Stimulated activated CD4-positive, alpha-beta T cell treated with anti-CD3 and anti-CD28 coated beads, Interleukin-1b, Interleukin-23, amount 100 ng/mL, for 24 hours (primary cell): ENCODE measurements around the gene SLC25A25.
"Not testable (repeated sequence)": the region's sequence is repeated elsewhere in the genome, so short reads cannot be mapped to it uniquely, and the experiment has no call there.

Experiments
- DNase-seq, 4 experiments: peaks; one replicate each; pipeline ENCODE4 v3.0.0-alpha.2; 2020; ENCODE audit warnings: low read depth in 4 of 4, low spot score in 1 of 4

SLC25A25 gene

GRCh38 chr9:128123451-128124080, 55.5 kb downstream of the SLC25A25 start:
- no peak for DNase-seq

GRCh38 chr9:128124451-128124850, 56.4 kb downstream of the SLC25A25 start:
- no peak for DNase-seq

GRCh38 chr9:128124873-128125579, 57.0 kb downstream of the SLC25A25 start:
- DNase-seq, result no peak

DNA sequence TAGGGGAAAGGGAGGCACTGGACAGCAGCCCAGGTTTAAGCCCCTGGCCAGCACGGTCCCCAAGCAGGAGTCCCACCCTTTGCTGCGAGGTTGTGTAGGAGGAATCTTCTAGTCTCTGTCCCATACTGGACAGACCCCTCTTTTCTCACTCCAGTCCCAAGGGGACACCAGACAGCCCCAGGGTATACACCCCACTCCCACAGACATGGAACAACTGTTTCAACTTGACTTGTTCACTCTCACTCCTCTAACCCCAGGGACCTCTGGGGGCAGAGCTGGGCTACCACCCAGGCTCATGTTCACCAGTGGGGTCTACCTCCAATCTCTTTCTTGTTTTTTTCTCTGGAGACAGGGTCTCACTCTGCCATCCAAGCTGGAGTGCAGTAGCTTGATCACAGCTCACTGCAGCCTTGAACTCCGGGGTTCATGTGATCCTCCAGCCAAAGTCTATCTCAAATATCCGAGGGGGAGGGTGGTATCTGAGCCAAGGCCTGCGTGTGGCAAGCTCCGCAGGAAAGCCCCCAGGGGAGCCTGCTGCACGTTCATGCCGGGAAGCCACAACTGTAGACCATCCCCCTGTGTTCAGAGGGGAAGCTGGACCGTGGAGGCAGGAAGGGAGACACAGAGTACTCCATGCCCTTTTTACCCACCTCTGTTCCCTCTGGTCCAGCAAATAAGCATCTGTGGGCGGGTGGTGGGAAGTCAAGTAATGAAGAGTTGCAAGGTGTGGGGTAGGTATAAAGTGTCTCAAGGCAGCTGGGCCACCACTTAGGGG, 57.7 kb downstream of the SLC25A25 start:
- no peak for DNase-seq

GRCh38 chr9:128127568-128127989, 59.5 kb downstream of the SLC25A25 start, which contains the start of gene PTGES2:
Gene PTGES2, minus strand, starts transcription at chr9:128127729. Its CDS starts 12 bp downstream, at chr9:128127717.
- DNase-seq, result peak; percentile 57 to 75 (median 59)

- peak; percentile 66 to 75 (median 70) for DNase-seq
Measured at GRCh38 chr9:128127990-128128835, 60.2 kb downstream of the SLC25A25 start.

GRCh38 chr9:128128836-128129590, 61.0 kb downstream of the SLC25A25 start:
- DNase-seq, result no peak

DNA sequence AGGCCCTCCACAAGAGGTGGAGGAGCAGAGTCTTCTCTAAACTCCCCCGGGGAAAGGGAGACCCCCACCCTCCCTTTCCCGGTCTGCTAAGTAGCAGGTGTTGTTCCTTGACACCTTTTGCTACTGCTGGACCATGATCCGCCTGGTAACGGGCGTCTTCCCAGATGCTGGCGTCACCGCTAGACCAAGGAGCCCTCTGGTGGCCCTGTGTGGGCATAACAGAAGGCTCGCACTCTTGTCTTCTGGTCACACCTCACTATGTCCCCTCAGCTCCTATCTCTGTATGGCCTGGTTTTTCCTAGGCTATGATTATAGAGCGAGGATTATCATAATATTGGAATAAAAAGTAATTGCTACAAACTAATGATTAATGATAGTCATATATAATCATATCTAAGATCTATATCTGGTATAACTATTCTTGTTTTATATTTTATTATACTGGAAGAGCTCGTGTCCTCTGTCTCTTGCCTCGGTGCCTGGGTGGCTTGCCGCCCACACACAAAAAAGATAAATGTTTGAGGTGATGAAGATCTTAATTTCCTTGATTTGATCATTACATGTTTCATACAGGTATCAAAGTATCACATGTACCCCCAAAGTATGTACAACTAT, 62.1 kb downstream of the SLC25A25 start:
- DNase-seq, result peak in 1 of 4 experiments; percentile 23

GRCh38 chr9:128130651-128131050, 62.6 kb downstream of the SLC25A25 start:
- DNase-seq, result not testable (repeated sequence)

- DNase-seq, result not testable (repeated sequence)
Measured at GRCh38 chr9:128131346-128131745, 63.3 kb downstream of the SLC25A25 start.

- DNase-seq, result not testable (repeated sequence)
Measured at GRCh38 chr9:128132139-128132538, 64.1 kb downstream of the SLC25A25 start.

DNA sequence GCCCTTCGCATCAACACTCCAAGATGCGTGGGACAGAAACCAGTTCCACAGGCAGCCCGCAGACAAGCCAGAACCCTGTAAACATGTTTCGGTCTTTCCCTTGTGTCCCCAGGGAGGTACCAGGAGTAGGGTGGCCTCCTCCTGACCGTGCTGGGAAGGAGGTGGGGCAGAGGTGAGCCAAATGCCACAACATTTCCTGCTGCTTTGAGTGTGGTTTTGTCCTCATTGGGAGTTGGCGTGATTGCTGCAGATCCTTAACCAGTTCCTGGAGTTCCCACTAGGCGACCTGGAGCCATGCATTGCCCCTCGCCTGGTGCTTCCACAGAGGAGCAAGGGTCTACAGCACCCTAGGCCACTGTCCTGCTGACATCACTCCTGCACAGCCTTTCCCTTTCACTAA, 67.5 kb downstream of the SLC25A25 start:
- not testable (repeated sequence) for DNase-seq

- no peak for DNase-seq
Measured at GRCh38 chr9:128136816-128137793, 69.1 kb downstream of the SLC25A25 start.

DNA sequence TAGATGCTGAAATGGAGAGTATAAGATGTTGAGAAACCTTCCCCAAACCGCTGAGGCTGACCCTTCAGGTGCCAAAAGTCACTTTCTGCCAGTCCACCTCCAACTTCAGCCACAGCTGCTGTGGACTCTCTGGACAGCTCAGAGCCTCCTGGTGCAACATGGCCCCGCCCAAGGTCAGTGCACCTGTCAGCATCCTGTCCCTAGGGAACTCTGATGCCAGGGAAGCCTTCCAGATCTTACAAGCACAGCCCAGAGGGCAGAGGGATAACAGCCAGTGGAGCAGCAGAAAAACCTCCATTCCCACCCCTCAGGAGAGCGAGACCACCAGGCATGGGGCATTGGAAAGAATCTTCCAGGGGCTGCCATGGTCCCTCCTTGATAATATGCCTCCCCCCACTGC, 70.0 kb downstream of the SLC25A25 start:
- no peak for DNase-seq

DNA sequence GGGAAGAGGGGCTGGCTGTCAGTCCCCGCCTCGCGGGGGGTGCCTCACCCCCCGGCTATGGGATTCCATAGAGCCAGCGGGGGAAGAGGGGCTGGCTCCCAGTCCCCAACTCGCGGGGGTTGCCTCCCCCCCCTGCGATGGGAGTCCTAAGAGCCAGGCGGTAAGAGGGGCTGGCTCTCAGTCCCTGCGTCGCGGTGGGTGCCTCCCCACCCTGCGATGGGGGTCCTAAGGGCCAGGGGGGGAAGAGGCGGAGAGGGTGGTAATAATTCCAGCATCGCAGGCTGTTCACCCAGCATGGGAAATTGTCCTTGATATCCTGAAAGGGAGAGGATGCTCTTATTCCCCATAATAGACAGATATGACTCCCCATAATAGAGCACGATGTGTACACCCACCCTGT, 71.6 kb downstream of the SLC25A25 start:
- no peak for DNase-seq

GRCh38 chr9:128141604-128142003, 73.6 kb downstream of the SLC25A25 start:
- no peak for DNase-seq

GRCh38 chr9:128142061-128142460, 74.0 kb downstream of the SLC25A25 start:
- DNase-seq, result no peak

GRCh38 chr9:128142596-128142995, 74.6 kb downstream of the SLC25A25 start:
- DNase-seq, result no peak
